ENCODE measurements around the gene OGDHL. TPM values are rescaled to one million over a fixed set of nuclear protein-coding genes. Genes with fewer than 3 reads are reported as not detected.
"Not testable (repeated sequence)": the region's sequence is repeated elsewhere in the genome, so short reads cannot be mapped to it uniquely, and the experiment has no call there.

Gene OGDHL
- total and polyA plus RNA-seq, 8 donors = 0.31 to 26.8 (median 3.7) TPM; not detected in 1

GRCh38 chr10:49776851-49777250, 14.7 kb upstream of the OGDHL start:
- TF ChIP-seq POLR2A (IDR thresholded peaks at IDR 0.05) (no peak), CTCF (IDR thresholded peaks at IDR 0.05) (no peak), POLR2AphosphoS5 (IDR thresholded peaks at IDR 0.05) (no peak), EP300 (IDR thresholded peaks at IDR 0.05) (no peak)
- Histone ChIP-seq H3K4me1 (no peaks in the 10 kb centered on the region), H3K4me3 (no peak overlapping the region), H3K36me3 (no peaks in the 10 kb centered on the region), H3K27me3 (peaks cover 0 to 16% (median 6%) of the 10 kb centered on the region in 3 donors), H3K27ac (no peak overlapping the region), H3K9me3 (peaks cover 0 to 5% (median 0%) of the 10 kb centered on the region in 4 donors)
- intact Hi-C loops (cut with DNase I; ENCODE audit: low total_unique reads) = no loop called here
- 78 to 94% (median 82%) methylated on average over 4 of the region's 4 CpGs for WGBS, 5 donors
- DNase-seq = no peak

- no peaks in the 10 kb centered on the region for H3K4me1 ChIP-seq
- TF ChIP-seq EP300 (IDR thresholded peaks at IDR 0.05) (no peak), POLR2A (IDR thresholded peaks at IDR 0.05) (no peak), POLR2AphosphoS5 (IDR thresholded peaks at IDR 0.05) (no peak), CTCF (IDR thresholded peaks at IDR 0.05) (no peak)
- WGBS, 5 donors = 62 to 80% (median 68%) methylated on average over 2 of the region's 2 CpGs
- peaks cover 0 to 19% (median 16%) of the 10 kb centered on the region in 3 donors for H3K27me3 ChIP-seq
- DNase-seq = no peak
- no peaks in the 10 kb centered on the region for H3K36me3 ChIP-seq
- intact Hi-C loops (cut with DNase I; ENCODE audit: low total_unique reads) = no loop called here
- no peak overlapping the region for H3K4me3 ChIP-seq
- H3K27ac ChIP-seq = no peak overlapping the region
- H3K9me3 ChIP-seq = peaks cover 0 to 5% (median 0%) of the 10 kb centered on the region in 4 donors
Observed at GRCh38 chr10:49775014-49775413, 12.9 kb upstream of the OGDHL start.

DNA sequence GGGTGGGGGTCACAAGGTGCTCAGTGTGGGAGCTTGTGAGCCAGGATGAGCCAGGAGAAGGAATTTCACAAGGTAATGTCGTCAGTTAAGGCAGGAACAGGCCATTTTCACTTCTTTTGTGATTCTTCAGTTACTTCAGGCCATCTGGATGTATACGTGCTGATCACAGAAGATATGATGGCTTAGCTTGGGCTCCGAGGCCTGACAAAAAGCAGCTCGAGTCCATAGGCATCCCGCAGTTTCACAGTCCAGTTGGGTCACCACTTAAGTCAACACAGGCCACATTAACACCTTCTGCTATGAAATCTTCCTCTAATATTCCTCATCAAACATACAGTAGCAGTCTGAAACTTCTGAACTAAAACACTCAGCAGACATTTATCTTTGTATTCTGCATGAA, 10.8 kb upstream of the OGDHL start:
- H3K36me3 ChIP-seq; intact Hi-C loops (cut with DNase I; ENCODE audit: low total_unique reads); H3K4me3 ChIP-seq; DNase-seq; H3K4me1 ChIP-seq; H3K27ac ChIP-seq: not testable (repeated sequence)
- 29 to 44% (median 36%) methylated on average over 5 of the region's 5 CpGs for WGBS, 5 donors
- H3K9me3 ChIP-seq = peaks cover 0 to 13% (median 6%) of the 10 kb centered on the region in 4 donors
- peaks cover 10 to 39% (median 21%) of the 10 kb centered on the region in 3 donors for H3K27me3 ChIP-seq

GRCh38 chr10:49771046-49771445, 8.9 kb upstream of the OGDHL start:
- H3K4me3 ChIP-seq; intact Hi-C loops (cut with DNase I; ENCODE audit: low total_unique reads): not testable (repeated sequence)
- H3K27me3 ChIP-seq = peaks cover 11 to 58% (median 25%) of the 10 kb centered on the region in 3 donors

DNA sequence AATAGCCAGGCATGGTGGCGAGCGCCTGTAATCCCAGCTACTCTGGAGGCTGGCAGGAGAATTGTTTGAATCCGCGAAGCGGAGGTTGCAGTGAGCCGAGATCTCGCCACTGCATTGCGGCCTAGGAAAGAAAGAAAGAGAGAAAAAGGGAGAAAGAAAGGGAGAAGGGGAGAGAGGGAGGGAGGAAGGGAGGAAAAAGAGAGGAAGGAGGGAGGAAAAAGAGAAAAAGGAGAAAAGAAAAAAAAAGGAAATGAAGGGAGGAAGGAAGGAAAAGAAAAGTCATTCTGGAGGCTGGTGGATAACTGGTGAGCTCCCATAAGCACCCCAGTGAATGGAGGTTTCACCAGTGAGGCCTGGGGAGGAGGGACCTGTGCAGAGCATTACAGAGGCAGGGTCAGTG, 7.6 kb upstream of the OGDHL start:
- peaks cover 11 to 64% (median 25%) of the 10 kb centered on the region in 3 donors for H3K27me3 ChIP-seq
- H3K4me3 ChIP-seq = no peak overlapping the region
- intact Hi-C loops (cut with DNase I; ENCODE audit: low total_unique reads) = no loop called here
- no peaks in the 10 kb centered on the region for H3K36me3 ChIP-seq
- TF ChIP-seq POLR2AphosphoS5 (IDR thresholded peaks at IDR 0.05) = no peak
- no peak for TF ChIP-seq CTCF (IDR thresholded peaks at IDR 0.05)
- no peak for TF ChIP-seq EP300 (IDR thresholded peaks at IDR 0.05)
- no peak for TF ChIP-seq POLR2A (IDR thresholded peaks at IDR 0.05)
- DNase-seq = no peak
- peaks cover 0 to 31% (median 16%) of the 10 kb centered on the region in 4 donors for H3K9me3 ChIP-seq
- H3K4me1 ChIP-seq = no peaks in the 10 kb centered on the region
- H3K27ac ChIP-seq = no peak overlapping the region
- WGBS, 5 donors = 88 to 97% (median 95%) methylated on average over 7 to 8 of the region's 8 CpGs

More at GRCh38 chr10:49771046-49771445, 8.9 kb upstream of the OGDHL start:
- H3K4me1 ChIP-seq, H3K27ac ChIP-seq, DNase-seq, H3K36me3 ChIP-seq: not testable (repeated sequence)
- H3K9me3 ChIP-seq = peaks cover 0 to 31% (median 16%) of the 10 kb centered on the region in 4 donors
- WGBS, 5 donors = 36 to 48% (median 40%) methylated on average over 11 of the region's 11 CpGs

Data from stomach (tissue), 9 donors.